Mesothelial cell of epicardium (in vitro differentiated cells): ENCODE data around the gene ZNF274. TPM values are rescaled to one million over a fixed set of nuclear protein-coding genes. Genes with fewer than 3 reads are reported as not detected.

Experiments
- DNase-seq, 2 experiments: peaks; one replicate each; pipeline ENCODE4 v3.0.0; 2021; ENCODE audit warnings: low spot score in 2 of 2; ENCODE audit not compliant: unreplicated experiment in 2 of 2
- H3K27ac Mint-ChIP-seq: 2 replicates; pipeline ENCODE4 v1.8.0; 2021; ENCODE audit warnings: mixed read lengths
- H3K27me3 Mint-ChIP-seq: 2 replicates; pipeline ENCODE4 v1.8.0; 2021; ENCODE audit warnings: low read depth, mixed read lengths
- H3K36me3 Mint-ChIP-seq: 2 replicates; pipeline ENCODE4 v1.8.0; 2021; ENCODE audit warnings: mixed read lengths
- H3K4me1 Mint-ChIP-seq: 2 replicates; pipeline ENCODE4 v1.8.0; 2021; ENCODE audit warnings: mixed read lengths
- H3K4me3 Mint-ChIP-seq: 2 replicates; pipeline ENCODE4 v1.8.0; 2021; ENCODE audit warnings: mild to moderate bottlenecking, moderate library complexity, mixed read lengths
- H3K9me3 Mint-ChIP-seq: 2 replicates; pipeline ENCODE4 v1.8.0; 2021; ENCODE audit warnings: mixed read lengths
- CTCF ChIP-seq: fragments of 200-600 bp; sonication (generic); IDR thresholded peaks from one replicate; pipeline ENCODE4 v1.5.0; 2021; ENCODE audit warnings: antibody characterized with exemption; ENCODE audit not compliant: unreplicated experiment
- total RNA-seq: library from RNA; stranded (reverse); gene quantifications from 3 replicates; pipeline ENCODE4 v1.2.1, GENCODE V29; 2021

The ZNF274 gene
- total RNA-seq, 1 donor from 2014 or later = 27.9 TPM

GRCh38 chr19:58261600-58261967 is 78.7 kb downstream of the ZNF274 start:
- Mint-ChIP-seq H3K9me3 (peaks cover 54% of the 10 kb centered on the region), H3K4me1 (no peaks in the 10 kb centered on the region), H3K27me3 (no peaks in the 10 kb centered on the region), H3K36me3 (peaks cover 86% of the 10 kb centered on the region), H3K4me3 (no peak overlapping the region), H3K27ac (no peak overlapping the region)
- DNase-seq = no peak
- no peak for TF ChIP-seq CTCF

GRCh38 chr19:58261968-58262921 is 79.4 kb downstream of the ZNF274 start:
- DNase-seq = no peak
- Mint-ChIP-seq H3K27me3 (no peaks in the 10 kb centered on the region), H3K27ac (no peak overlapping the region), H3K36me3 (peaks cover 84% of the 10 kb centered on the region), H3K4me3 (no peak overlapping the region), H3K4me1 (no peaks in the 10 kb centered on the region), H3K9me3 (peaks cover 56% of the 10 kb centered on the region)
- TF ChIP-seq CTCF = no peak

GRCh38 chr19:58262922-58263296 is 80.0 kb downstream of the ZNF274 start:
- Mint-ChIP-seq H3K36me3 (peaks cover 78% of the 10 kb centered on the region), H3K4me1 (no peaks in the 10 kb centered on the region), H3K27ac (no peak overlapping the region), H3K27me3 (no peaks in the 10 kb centered on the region), H3K4me3 (no peak overlapping the region), H3K9me3 (peaks cover 49% of the 10 kb centered on the region)
- no peak for TF ChIP-seq CTCF
- no peak for DNase-seq

Other genes with a start within 250 kb of the ZNF274 start
- gene ZNF418, start 247.7 kb upstream of the ZNF274 start, total RNA-seq = 19.5 to 24.5 TPM (median 21.0 TPM) in 3 replicates
- 13.2 to 14.5 TPM (median 14.2 TPM) in 3 replicates for gene ZNF256, start 235.4 kb upstream of the ZNF274 start, total RNA-seq
- 2.7 to 4.1 TPM (median 3.3 TPM) in 3 replicates for gene C19orf18, start 208.5 kb upstream of the ZNF274 start, total RNA-seq
- gene ZNF606, start 180.2 kb upstream of the ZNF274 start, total RNA-seq = 41.8 to 46.2 TPM (median 45.4 TPM) in 3 replicates
- 1.7 to 3.5 TPM (median 2.9 TPM) in 3 replicates for gene ZSCAN1, start 149.0 kb upstream of the ZNF274 start, total RNA-seq
- gene ZNF135, start 123.8 kb upstream of the ZNF274 start, total RNA-seq = 11.6 to 12.5 TPM (median 12.3 TPM) in 3 replicates
- 85.9 to 91.9 TPM (median 91.0 TPM) in 3 replicates for gene ZSCAN18, start 84.8 kb upstream of the ZNF274 start, total RNA-seq
- 13.6 to 15.0 TPM (median 14.6 TPM) in 3 replicates for gene ZNF329, start 32.3 kb upstream of the ZNF274 start, total RNA-seq
- gene ZNF544, start 45.9 kb downstream of the ZNF274 start, total RNA-seq = 62.7 to 63.5 TPM (median 63.3 TPM) in 3 replicates
- 21.6 to 22.1 TPM (median 21.9 TPM) in 3 replicates for gene ZNF8, start 95.9 kb downstream of the ZNF274 start, total RNA-seq
- gene ERVK3-1, start 122.3 kb downstream of the ZNF274 start, total RNA-seq = 31.9 to 38.6 TPM (median 35.8 TPM) in 3 replicates
- 3.6 to 3.8 TPM (median 3.7 TPM) in 3 replicates for gene ZSCAN22, start 143.9 kb downstream of the ZNF274 start, total RNA-seq
- gene A1BG, start 170.4 kb downstream of the ZNF274 start, total RNA-seq = 12.3 to 15.5 TPM (median 13.1 TPM) in 3 replicates
- 6.6 to 7.6 TPM (median 6.9 TPM) in 3 replicates for gene ZNF497, start 179.7 kb downstream of the ZNF274 start, total RNA-seq
- 3.1 to 4.2 TPM (median 3.9 TPM) in 3 replicates for gene ZNF837, start 198.0 kb downstream of the ZNF274 start, total RNA-seq
- 985 to 1,018 TPM (median 1,016 TPM) in 3 replicates for gene RPS5, start 204.2 kb downstream of the ZNF274 start, total RNA-seq
- 0.83 to 1.3 TPM (median 1.2 TPM) in 3 replicates for gene RNF225, start 212.6 kb downstream of the ZNF274 start, total RNA-seq
- 12.0 to 16.4 TPM (median 15.3 TPM) in 3 replicates for gene ZNF584, start 225.6 kb downstream of the ZNF274 start, total RNA-seq